Endodermal cell (in vitro differentiated cells): ENCODE results near the gene FPGT. TPM values are rescaled to one million over a fixed set of nuclear protein-coding genes. Genes with fewer than 3 reads are reported as not detected.

Experiments used
- DNase-seq: peaks from one replicate; pipeline ENCODE4 v3.0.0-alpha.2; 2017
- H3K27ac ChIP-seq: 2 replicates; pipeline ENCODE4 v1.5.1; 2013; ENCODE audit warnings: mild to moderate bottlenecking, low read depth, low read length, moderate library complexity
- H3K27me3 ChIP-seq: 2 replicates; pipeline ENCODE4 v1.6.1; 2013; ENCODE audit warnings: mild to moderate bottlenecking, low read length, moderate library complexity; ENCODE audit not compliant: insufficient read depth, control insufficient read depth, poor library complexity, severe bottlenecking
- H3K36me3 ChIP-seq: 2 replicates; pipeline ENCODE4 v1.7.0; 2013; ENCODE audit warnings: mild to moderate bottlenecking, low read length, moderate library complexity; ENCODE audit not compliant: control insufficient read depth, insufficient read depth
- H3K4me1 ChIP-seq: one replicate; pipeline ENCODE4 v1.7.0; 2013; ENCODE audit warnings: low read length; ENCODE audit not compliant: control insufficient read depth, insufficient read depth
- H3K4me3 ChIP-seq: 2 replicates; pipeline ENCODE4 v1.5.1; 2013; ENCODE audit warnings: mild to moderate bottlenecking, low read length, moderate library complexity
- H3K9ac ChIP-seq: 2 replicates; pipeline ENCODE4 v1.6.1; 2013; ENCODE audit warnings: mild to moderate bottlenecking, low read length, moderate library complexity; ENCODE audit not compliant: poor library complexity, severe bottlenecking; ENCODE audit errors: extremely low read depth
- H3K9me3 ChIP-seq: 2 replicates; pipeline ENCODE4 v1.6.1; 2013; ENCODE audit warnings: mild to moderate bottlenecking, low read length, moderate library complexity; ENCODE audit not compliant: control insufficient read depth
- H3K27ac Mint-ChIP-seq: 2 replicates; pipeline ENCODE4 v1.8.0; 2020; ENCODE audit warnings: mixed read lengths
- H3K27me3 Mint-ChIP-seq: 2 replicates; pipeline ENCODE4 v1.8.0; 2021; ENCODE audit warnings: mild to moderate bottlenecking, mixed read lengths; ENCODE audit not compliant: insufficient read depth
- H3K36me3 Mint-ChIP-seq: 2 replicates; pipeline ENCODE4 v1.8.0; 2020; ENCODE audit warnings: low read depth, mixed read lengths
- H3K4me1 Mint-ChIP-seq: 2 replicates; pipeline ENCODE4 v1.8.0; 2020; ENCODE audit warnings: mixed read lengths
- H3K4me3 Mint-ChIP-seq: 2 replicates; pipeline ENCODE4 v1.8.0; 2020; ENCODE audit warnings: mild to moderate bottlenecking, moderate library complexity, mixed read lengths
- H3K9me3 Mint-ChIP-seq: 2 replicates; pipeline ENCODE4 v1.8.0; 2020; ENCODE audit warnings: mild to moderate bottlenecking, mixed read lengths
- CTCF ChIP-seq: fragments of 200-600 bp; sonication (generic); conservative IDR thresholded peaks from 2 replicates; pipeline ENCODE4 v1.5.0; 2021; ENCODE audit warnings: antibody characterized with exemption, mild to moderate bottlenecking
- WGBS, 2 experiments: methylation state at CpG; one replicate each; pipeline versions ENCODE4 v1.1.5 to v1.1.7; 2013; ENCODE audit warnings: missing lambda C conversion rate in 2 of 2, mixed read lengths in 1 of 2; ENCODE audit not compliant: insufficient coverage in 1 of 2, insufficient read length in 1 of 2; 5-methylcytosine and 5-hydroxymethylcytosine counted together
- total RNA-seq, 2 donors: library from RNA; stranded (reverse); fragmentation: NEBNext Ultra II Directional in 1 of 2; extraction: Animal tissue kit (Norgen Biotek cat#: 25700) in 1 of 2; gene quantifications; 2 replicates in 1 of 2; 3 replicates in 1 of 2; pipeline ENCODE4 v1.2.1, GENCODE V29; 2021

FPGT gene
- total RNA-seq, 2 donors from 2014 or later, result 12.4 to 15.9 TPM

GRCh38 chr1:74223453-74223852, 25.4 kb downstream of the FPGT start:
- Mint-ChIP-seq H3K4me1 (no peaks in the 10 kb centered on the region), H3K27ac (no peak overlapping the region)
- 71 to 88% methylated on average over 1 to 3 of the region's 3 CpGs for WGBS, 2 experiments

GRCh38 chr1:74235153-74235552, 37.1 kb downstream of the FPGT start, which contains the start of gene TNNI3K:
Gene TNNI3K (plus strand): TSS chr1:74235387. CDS start chr1:74235452, 65 bp downstream.
- Histone ChIP-seq H3K4me3 (no peak within 1 kb of the TSS), H3K9ac (no peak within 1 kb of the TSS), H3K4me1 (no peaks in the 10 kb centered on the region), H3K27ac (no peak within 1 kb of the TSS), H3K9me3 (peaks cover 6% of the 10 kb centered on the region), H3K36me3 (no peaks in the 10 kb centered on the region), H3K27me3 (no peaks in the 10 kb centered on the region)
- Mint-ChIP-seq H3K4me1 (peaks cover 6% of the 10 kb centered on the region), H3K4me3 (no peak within 1 kb of the TSS), H3K9me3 (no peaks in the 10 kb centered on the region), H3K27me3 (peaks cover 2% of the 10 kb centered on the region), H3K27ac (no peak within 1 kb of the TSS), H3K36me3 (no peaks in the 10 kb centered on the region)
- no peak for DNase-seq
- 82 to 97% methylated on average over 2 of the region's 2 CpGs for WGBS, 2 experiments
- TF ChIP-seq CTCF, result no peak

More at GRCh38 chr1:74223453-74223852, 25.4 kb downstream of the FPGT start:
- H3K9ac ChIP-seq, result no peak overlapping the region
- peaks cover 4% of the 10 kb centered on the region for H3K27me3 Mint-ChIP-seq
- no peak for TF ChIP-seq CTCF
- H3K4me3 Mint-ChIP-seq, result no peak overlapping the region
- H3K4me1 ChIP-seq, result no peaks in the 10 kb centered on the region
- H3K27ac ChIP-seq, result no peak overlapping the region
- H3K27me3 ChIP-seq, result no peaks in the 10 kb centered on the region
- DNase-seq, result no peak
- H3K36me3 Mint-ChIP-seq, result no peaks in the 10 kb centered on the region
- no peak overlapping the region for H3K4me3 ChIP-seq
- H3K9me3 Mint-ChIP-seq, result no peaks in the 10 kb centered on the region
- no peaks in the 10 kb centered on the region for H3K36me3 ChIP-seq
- no peaks in the 10 kb centered on the region for H3K9me3 ChIP-seq

GRCh38 chr1:74236440-74236839, 38.4 kb downstream of the FPGT start:
- Mint-ChIP-seq H3K4me3 (no peak overlapping the region), H3K27me3 (peaks cover 2% of the 10 kb centered on the region), H3K4me1 (peaks cover 6% of the 10 kb centered on the region), H3K27ac (no peak overlapping the region), H3K36me3 (no peaks in the 10 kb centered on the region), H3K9me3 (no peaks in the 10 kb centered on the region)
- Histone ChIP-seq H3K27me3 (no peaks in the 10 kb centered on the region), H3K4me1 (no peaks in the 10 kb centered on the region), H3K36me3 (no peaks in the 10 kb centered on the region), H3K27ac (no peak overlapping the region), H3K9ac (no peak overlapping the region), H3K9me3 (peaks cover 6% of the 10 kb centered on the region), H3K4me3 (no peak overlapping the region)
- TF ChIP-seq CTCF, result no peak
- no peak for DNase-seq
- 95 to 97% methylated on average over 3 of the region's 3 CpGs for whole genome bisulfite sequencing, 2 experiments
